NCI-H2196 treated with DMSO at 0.1 percent for 48 hours (cell line): ENCODE measurements around the gene RASGRF2.
"Not testable (repeated sequence)": the region's sequence is repeated elsewhere in the genome, so short reads cannot be mapped to it uniquely, and the experiment has no call there.

ENCODE experiments used
- DNase-seq: peaks from one replicate; lab custom pipeline; 2025; ENCODE audit not compliant: unreplicated experiment; lab: John Stamatoyannopoulos, UW

RASGRF2 gene

DNA sequence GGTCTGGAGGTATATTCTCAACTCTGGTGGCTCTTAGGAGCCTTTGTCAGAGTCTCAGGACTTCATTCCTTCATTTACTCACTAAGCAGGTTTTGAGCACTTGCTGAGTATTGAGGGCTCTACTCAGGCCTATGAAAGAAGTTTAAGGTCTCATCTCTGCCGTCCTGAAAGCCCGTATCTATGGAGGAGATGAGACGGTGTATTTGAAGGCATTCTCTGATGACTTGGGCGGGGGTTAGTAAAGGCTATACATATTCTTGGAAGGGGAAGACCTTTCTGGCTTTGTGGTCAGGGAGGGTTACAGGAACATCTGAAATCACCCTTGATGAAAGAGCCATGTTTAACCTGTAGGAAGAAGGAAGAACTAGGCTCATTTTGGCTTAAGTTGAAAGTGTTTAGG is 21.9 kb downstream of the RASGRF2 start:
- no peak for DNase-seq

GRCh38 chr5:80985600-80986228 is 25.6 kb downstream of the RASGRF2 start:
- DNase-seq, result no peak

- DNase-seq, result no peak
Observed at GRCh38 chr5:80986382-80986781, 26.2 kb downstream of the RASGRF2 start.

GRCh38 chr5:80987078-80987766 is 27.1 kb downstream of the RASGRF2 start:
- no peak for DNase-seq

DNA sequence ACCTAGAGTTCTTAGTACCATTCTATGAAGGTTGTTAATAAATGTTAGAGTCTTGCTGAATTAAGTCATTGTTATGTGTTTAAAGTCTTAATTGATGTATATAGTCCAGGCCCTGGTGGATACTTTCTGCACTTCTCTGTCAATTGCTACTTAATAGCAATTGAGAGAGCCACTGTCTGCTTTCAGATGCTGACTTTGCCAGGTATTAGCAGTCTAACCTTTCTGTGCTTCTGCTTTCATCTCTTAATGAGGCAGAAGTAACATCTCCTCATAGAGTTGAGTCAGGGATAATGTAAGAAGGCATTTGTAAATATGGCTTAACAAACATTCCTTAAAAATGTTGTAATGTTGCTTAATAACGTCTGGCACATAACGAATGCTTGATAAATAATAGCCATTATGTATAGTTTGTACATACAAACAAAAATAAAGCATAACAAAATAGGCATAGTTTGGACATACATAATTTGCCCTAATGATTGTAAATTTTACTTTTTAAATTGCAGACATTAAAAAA is 28.3 kb downstream of the RASGRF2 start:
- DNase-seq, result no peak

- no peak for DNase-seq
Observed at GRCh38 chr5:80989883-80990282, 29.7 kb downstream of the RASGRF2 start.

DNA sequence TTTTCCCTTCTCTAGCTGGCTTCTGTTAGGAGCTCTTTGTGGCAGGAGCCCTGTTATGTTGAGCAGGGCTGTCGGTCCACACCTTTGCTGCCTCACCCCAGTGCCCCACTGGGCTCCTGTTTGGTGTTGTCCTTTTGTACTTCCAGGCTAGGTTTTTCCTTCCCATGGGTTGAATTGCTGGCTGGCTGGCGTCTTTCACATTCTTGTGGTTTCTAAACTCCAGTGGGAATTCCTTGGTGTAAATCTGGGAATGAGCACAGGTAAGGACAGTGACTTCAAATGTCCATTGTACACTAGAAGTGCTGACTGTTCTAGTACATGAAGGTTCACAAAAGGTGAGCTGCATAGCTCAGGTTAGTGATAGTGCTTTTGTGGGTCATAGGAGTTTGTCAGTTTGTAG is 30.4 kb downstream of the RASGRF2 start:
- no peak for DNase-seq

GRCh38 chr5:80990971-80991370 is 30.8 kb downstream of the RASGRF2 start:
- DNase-seq, result no peak

GRCh38 chr5:80995908-80996307 is 35.7 kb downstream of the RASGRF2 start:
- no peak for DNase-seq

DNA sequence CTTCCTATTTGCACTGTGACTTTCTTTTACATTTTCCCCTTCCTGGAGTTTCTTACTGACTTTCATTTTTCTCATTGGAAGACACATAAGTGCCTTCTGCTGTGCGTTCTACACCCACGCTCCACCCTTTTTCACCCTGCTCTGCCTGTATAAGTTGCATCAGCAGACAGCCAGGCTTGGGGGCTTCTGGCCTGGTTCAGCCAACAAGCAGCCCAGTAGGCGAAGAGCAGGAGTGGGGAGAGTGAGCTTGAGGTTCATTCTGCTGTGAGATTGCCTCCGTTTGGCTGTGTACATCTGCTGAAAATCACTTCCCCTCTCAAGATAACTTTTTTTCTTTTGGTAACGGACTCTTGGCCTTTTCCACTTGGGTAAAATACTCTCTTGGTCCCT is 38.4 kb downstream of the RASGRF2 start:
- no peak for DNase-seq

DNA sequence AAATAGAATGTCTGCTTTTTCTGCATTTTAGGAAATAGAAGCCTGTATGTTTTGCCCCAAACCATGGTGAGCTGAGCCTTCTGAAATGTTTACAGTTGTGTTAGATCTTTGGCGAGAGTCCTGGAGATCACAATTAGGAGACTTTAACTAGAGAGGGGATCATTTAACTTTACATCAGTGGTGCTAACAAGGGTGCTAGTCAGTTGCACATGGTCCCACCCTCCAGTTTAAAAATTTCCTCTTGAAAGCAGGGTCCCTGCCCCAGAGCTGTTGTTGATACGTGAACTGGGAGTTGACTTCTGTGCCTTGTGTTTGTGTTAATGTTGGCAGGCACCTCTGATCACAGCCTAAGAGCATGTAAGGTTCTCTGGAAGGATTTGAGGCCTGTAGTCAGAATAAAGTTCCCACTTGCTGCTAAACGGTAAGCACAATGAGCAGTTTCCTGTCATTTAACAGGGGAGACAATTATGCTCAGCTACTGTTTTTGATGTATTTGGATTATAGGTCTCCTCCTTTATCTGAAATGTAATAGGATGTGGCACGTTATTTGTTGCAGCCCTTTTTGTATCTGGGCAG is 43.7 kb downstream of the RASGRF2 start:
- no peak for DNase-seq

DNA sequence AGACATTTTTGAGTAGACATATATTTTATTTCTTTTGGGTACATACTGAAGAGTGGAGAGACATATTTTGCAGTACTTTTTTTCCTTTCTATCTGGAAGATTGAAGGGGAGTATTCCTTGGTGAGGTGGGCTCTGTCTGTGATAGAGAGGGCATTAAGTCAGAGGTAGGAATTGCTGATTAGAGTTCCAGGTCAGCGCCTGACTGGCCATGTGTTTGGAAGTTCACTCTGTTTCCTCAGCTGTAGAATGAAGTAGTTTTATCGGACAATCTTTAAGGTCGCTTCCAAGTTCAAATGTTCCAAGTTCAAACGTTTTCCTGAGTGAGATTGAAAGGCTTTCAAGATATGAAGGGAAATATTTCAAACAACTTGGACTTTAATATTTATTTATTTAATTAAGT is 45.5 kb downstream of the RASGRF2 start:
- DNase-seq, result no peak

- DNase-seq, result no peak
Observed at GRCh38 chr5:81006231-81006630, 46.1 kb downstream of the RASGRF2 start.

GRCh38 chr5:81006947-81007636 is 46.9 kb downstream of the RASGRF2 start:
- DNase-seq, result no peak

DNA sequence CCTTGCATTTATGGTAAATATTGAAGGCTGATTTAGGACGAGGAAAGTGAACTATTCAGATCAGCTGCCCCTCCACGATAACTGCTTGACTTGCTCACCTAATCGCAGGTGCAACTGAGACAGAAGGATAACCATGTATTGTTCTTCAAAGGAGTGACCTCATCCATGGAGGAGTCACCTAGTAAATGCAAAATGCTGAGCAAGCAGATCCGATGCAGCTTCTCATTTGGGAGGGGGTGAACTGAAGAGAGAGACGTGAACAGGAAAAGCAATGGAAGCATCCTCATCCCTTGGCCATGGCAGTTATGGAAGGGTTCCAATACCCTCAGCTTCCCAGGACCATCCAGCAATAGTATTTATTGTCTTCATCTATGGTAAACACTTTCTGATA is 47.5 kb downstream of the RASGRF2 start:
- no peak for DNase-seq

DNA sequence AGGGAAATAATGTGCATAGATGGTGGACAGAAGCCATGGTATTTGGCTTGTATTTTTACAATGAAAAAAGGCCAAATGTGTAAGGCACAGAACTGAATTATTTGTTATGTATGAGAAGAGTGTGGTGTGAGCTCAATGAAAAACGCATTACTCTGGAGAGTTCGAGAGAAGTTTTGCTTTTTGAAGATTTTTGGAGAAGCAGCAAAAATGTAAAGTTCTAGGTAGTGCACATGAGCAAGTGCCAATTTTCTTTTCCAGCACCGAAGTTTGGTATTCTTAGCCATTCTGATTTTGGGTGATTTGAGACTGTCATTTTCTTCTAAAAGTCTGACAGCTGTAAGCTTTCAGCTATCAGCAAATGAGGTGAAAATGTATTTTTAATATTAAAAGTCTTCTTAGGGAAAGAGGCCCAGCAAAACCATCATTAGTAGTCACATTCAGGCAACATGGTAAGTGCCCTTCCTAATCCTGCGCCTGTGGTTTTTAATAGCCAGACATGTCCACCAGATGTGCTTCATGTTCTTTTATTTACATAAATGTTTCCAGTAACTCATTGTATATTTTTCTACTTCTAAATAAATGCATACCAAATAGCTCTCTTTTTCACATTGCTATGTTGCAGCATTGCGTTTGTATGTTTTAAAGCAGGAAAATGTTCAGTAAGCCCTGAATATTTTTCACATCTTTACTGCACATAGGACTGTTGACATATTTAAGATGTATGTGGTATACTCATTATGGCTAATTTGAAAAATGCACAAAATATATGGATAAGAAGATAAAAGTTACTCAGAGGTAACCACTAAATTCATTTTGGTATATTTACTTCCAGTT is 50.4 kb downstream of the RASGRF2 start:
- DNase-seq, result no peak

- DNase-seq, result no peak
Observed at GRCh38 chr5:81014348-81014747, 54.2 kb downstream of the RASGRF2 start.

GRCh38 chr5:81016116-81016515 is 56.0 kb downstream of the RASGRF2 start:
- DNase-seq, result no peak

DNA sequence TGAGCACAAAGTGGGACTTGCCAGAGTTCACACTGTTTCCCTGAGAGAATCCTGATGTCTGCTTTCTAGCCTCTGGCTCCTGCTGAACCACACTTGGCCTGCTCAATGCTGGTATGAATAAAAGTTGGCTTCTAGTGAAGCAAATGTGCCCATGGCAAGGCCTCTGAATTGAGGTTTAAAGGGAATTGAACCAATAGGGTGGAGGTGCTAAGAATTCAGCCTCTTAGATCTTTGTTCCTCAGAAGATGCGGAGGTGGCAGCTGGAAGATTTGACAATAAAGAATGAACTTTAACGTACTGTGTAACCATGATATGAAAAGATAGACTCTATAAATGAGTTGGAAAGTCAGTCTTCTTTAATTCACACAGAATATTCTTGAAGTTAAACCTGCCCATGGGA is 57.2 kb downstream of the RASGRF2 start:
- no peak for DNase-seq

DNA sequence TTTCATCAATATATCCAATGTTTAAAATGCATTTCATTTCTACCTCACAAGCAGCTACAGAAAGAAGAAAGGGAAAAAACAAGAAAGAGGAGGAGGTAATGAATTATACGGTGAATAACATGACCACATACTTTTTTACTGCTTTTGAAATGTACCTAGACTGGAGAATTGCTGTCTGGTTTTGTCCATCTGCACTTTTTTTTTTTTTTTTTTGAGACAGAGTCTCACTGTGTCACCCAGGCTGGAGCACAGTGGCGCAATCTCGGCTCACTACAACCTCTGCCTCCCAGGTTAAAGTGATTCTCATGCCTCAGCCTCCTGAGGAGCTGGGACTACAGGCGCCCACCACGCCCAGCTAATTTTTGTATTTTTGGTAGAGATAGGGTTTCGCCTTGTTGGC is 58.4 kb downstream of the RASGRF2 start:
- not testable (repeated sequence) for DNase-seq

- no peak for DNase-seq
Observed at GRCh38 chr5:81019748-81020147, 59.6 kb downstream of the RASGRF2 start.
